HEK293 (cell line): ENCODE results near the gene TUT4.

ENCODE experiments used
- CTCF ChIP-seq: fragments of 450-650 bp; formaldehyde crosslinking; IDR thresholded peaks from 2 replicates; pipeline ENCODE4 v1.5.1; 2016; ENCODE audit warnings: missing biosample characterization, missing genetic modification characterization
- GLI4 ChIP-seq: fragments of 450-650 bp; formaldehyde crosslinking; IDR thresholded peaks from 2 replicates; pipeline ENCODE4 v1.5.1; 2016; ENCODE audit warnings: missing biosample characterization, missing genetic modification characterization
- ZFP41 ChIP-seq: fragments of 450-650 bp; formaldehyde crosslinking; IDR thresholded peaks from 2 replicates; pipeline ENCODE4 v1.5.1; 2016; ENCODE audit warnings: missing biosample characterization, missing genetic modification characterization, borderline replicate concordance
- ZNF114 ChIP-seq: fragments of 450-650 bp; formaldehyde crosslinking; IDR thresholded peaks from 2 replicates; pipeline ENCODE4 v1.5.0; 2017; ENCODE audit warnings: missing biosample characterization, missing genetic modification characterization
- ZNF121 ChIP-seq: fragments of 450-650 bp; formaldehyde crosslinking; IDR thresholded peaks from 2 replicates; pipeline ENCODE4 v1.5.1; 2016; ENCODE audit warnings: missing biosample characterization, missing genetic modification characterization
- ZNF302 ChIP-seq: fragments of 450-650 bp; formaldehyde crosslinking; IDR thresholded peaks from 2 replicates; pipeline ENCODE4 v1.5.1; 2016; ENCODE audit warnings: missing biosample characterization, missing genetic modification characterization, low read depth
- ZNF391 ChIP-seq: fragments of 450-650 bp; formaldehyde crosslinking; IDR thresholded peaks from 2 replicates; pipeline ENCODE4 v1.5.1; 2016; ENCODE audit warnings: low read depth, missing biosample characterization, missing genetic modification characterization, borderline replicate concordance
- ZNF416 ChIP-seq: fragments of 450-650 bp; formaldehyde crosslinking; IDR thresholded peaks from 2 replicates; pipeline ENCODE4 v1.5.1; 2016; ENCODE audit warnings: missing biosample characterization, missing genetic modification characterization
- ZNF610 ChIP-seq: fragments of 450-650 bp; formaldehyde crosslinking; IDR thresholded peaks from 2 replicates; pipeline ENCODE4 v1.5.1; 2016; ENCODE audit warnings: missing biosample characterization, missing genetic modification characterization, borderline replicate concordance
- ZSCAN18 ChIP-seq: fragments of 450-650 bp; formaldehyde crosslinking; IDR thresholded peaks from 2 replicates; pipeline ENCODE4 v1.5.1; 2016; ENCODE audit warnings: missing biosample characterization, missing genetic modification characterization
- TF ChIP-seq, protein P1 (sequence below): fragments of 450-650 bp; formaldehyde crosslinking; conservative IDR thresholded peaks from 2 replicates; pipeline ENCODE4 v1.5.1; 2016; ENCODE audit warnings: low read depth, missing biosample characterization, missing genetic modification characterization

GRCh38 chr1:52469108-52469507 lies 83.8 kb downstream of the TUT4 start:
- TF ChIP-seq GLI4 (tag by site-specific recombination) = no peak
- TF ChIP-seq ZNF302 = no peak
- no peak for TF ChIP-seq CTCF (tag by site-specific recombination)
- TF ChIP-seq, protein P1, sequence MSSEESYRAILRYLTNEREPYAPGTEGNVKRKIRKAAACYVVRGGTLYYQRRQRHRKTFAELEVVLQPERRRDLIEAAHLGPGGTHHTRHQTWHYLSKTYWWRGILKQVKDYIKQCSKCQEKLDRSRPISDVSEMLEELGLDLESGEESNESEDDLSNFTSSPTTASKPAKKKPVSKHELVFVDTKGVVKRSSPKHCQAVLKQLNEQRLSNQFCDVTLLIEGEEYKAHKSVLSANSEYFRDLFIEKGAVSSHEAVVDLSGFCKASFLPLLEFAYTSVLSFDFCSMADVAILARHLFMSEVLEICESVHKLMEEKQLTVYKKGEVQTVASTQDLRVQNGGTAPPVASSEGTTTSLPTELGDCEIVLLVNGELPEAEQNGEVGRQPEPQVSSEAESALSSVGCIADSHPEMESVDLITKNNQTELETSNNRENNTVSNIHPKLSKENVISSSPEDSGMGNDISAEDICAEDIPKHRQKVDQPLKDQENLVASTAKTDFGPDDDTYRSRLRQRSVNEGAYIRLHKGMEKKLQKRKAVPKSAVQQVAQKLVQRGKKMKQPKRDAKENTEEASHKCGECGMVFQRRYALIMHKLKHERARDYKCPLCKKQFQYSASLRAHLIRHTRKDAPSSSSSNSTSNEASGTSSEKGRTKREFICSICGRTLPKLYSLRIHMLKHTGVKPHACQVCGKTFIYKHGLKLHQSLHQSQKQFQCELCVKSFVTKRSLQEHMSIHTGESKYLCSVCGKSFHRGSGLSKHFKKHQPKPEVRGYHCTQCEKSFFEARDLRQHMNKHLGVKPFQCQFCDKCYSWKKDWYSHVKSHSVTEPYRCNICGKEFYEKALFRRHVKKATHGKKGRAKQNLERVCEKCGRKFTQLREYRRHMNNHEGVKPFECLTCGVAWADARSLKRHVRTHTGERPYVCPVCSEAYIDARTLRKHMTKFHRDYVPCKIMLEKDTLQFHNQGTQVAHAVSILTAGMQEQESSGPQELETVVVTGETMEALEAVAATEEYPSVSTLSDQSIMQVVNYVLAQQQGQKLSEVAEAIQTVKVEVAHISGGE (tag by site-specific recombination) = no peak
- no peak for TF ChIP-seq ZNF416 (tag by site-specific recombination)
- TF ChIP-seq ZNF121 (tag by site-specific recombination) = no peak
- no peak for TF ChIP-seq ZNF610 (tag by site-specific recombination)
- TF ChIP-seq ZNF391 (tag by site-specific recombination) = no peak
- no peak for TF ChIP-seq ZFP41 (tag by site-specific recombination)
- TF ChIP-seq ZNF114 (tag by site-specific recombination) = no peak
- TF ChIP-seq ZSCAN18 = no peak
